Stimulated activated CD4-positive, alpha-beta T cell treated with anti-CD3 and anti-CD28 coated beads, TNF-alpha, amount 100 ng/mL, for 48 hours (primary cell): ENCODE measurements around the gene CBFB.
A peak's percentile ranks its signal among the peaks of the same experiment; 100 is the strongest.
"Not testable (repeated sequence)": the region's sequence is repeated elsewhere in the genome, so short reads cannot be mapped to it uniquely, and the experiment has no call there.

Experiments
- DNase-seq, 3 donors: peaks; one replicate each; pipeline ENCODE4 v3.0.0-alpha.2; 2020; ENCODE audit warnings: low read depth in 3 of 3

The CBFB gene

DNA sequence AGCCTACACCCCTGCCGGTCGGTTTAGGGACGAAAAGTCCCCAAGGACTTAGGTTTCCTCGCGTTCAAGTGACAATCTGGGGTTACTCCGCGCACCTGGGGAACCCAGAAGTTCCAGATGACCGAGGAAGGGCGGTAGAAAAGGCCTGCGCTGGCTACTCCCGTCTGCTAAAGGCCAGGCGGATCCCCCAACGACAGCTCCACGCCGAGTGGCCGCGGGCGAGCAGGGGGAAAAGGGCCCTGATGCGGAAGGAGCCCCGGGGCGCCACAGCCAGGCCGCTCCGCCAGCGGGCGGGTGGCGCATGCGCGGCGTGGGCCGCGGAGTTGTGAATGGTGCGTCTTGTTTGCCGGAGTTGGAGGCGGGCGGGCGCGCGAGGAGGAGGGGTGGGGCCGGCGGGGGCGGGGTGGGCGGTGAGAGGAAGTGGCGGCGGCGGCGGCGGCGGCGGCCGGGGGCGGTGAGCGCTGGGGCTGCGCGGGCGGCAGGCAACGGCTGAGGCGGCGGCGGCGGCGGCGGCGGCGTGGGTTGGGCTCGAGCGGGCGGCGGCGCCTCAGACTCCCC, at the start of gene CBFB:
CBFB (plus strand) TSS at position 454 of the 558 bp plus-strand sequence. CDS start 259 bp downstream, outside the sequence.
- peak; percentile 76 to 88 (median 85) for DNase-seq

DNA sequence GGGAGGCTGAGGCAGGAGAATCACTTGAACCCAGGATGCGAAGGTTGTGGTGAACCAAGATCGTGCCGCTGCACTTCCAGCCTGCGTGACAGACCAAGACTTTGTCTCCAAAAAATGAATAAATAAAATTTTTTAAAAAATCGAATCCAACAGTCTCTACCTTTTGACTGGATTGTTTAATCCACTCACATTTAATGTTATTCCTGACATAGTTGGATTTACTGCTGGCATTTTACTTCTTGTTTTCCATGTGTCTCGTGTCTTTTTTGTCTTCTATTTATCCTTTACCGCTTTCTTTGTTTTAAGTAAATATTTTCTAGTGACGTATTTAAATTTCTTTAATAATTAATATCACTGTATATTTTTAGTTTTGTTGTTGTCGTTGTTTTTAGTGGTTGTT, 45.9 kb upstream of the CBFB start:
- no peak for DNase-seq

DNA sequence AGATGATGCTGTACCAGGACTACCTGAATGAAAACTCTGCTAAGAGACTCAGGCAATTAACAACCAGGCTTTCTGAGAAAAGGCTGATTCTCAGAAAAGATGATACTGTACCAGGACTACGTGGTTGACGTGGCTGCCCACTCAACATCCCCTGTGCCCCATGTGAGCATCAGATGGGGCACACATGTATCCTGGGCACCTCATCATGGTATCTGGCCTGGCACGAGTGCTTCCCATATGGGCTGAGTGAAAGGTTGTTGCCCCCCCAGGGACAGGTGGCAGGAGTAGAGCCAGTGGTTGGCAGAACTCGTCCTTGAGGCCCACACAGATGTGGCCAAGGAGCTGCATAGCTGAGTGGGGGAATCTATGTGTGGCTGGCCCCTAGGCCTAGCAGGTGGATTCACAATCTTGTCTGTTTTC, 44.0 kb upstream of the CBFB start:
- peak; percentile 58 to 74 (median 65) for DNase-seq

DNA sequence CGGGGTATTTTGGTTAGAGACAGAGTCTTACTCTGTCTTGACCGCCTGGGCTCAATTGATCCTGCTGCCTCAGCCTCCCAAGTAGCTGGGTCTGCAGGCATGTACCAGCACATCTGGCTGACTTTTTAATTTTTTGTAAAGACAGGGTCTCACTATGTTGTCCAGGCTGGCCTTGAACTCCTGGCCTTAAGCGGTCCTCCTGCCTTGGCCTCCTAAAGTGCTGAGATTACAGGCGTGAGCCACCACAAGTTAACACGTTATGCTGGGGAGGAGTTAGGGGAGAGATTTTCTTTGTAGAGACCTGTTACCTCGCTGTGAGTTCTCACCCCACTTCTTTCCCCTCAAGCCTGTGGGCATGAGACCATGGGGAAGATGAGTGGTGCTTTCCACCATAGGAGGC, 42.4 kb upstream of the CBFB start:
- DNase-seq: no peak

DNA sequence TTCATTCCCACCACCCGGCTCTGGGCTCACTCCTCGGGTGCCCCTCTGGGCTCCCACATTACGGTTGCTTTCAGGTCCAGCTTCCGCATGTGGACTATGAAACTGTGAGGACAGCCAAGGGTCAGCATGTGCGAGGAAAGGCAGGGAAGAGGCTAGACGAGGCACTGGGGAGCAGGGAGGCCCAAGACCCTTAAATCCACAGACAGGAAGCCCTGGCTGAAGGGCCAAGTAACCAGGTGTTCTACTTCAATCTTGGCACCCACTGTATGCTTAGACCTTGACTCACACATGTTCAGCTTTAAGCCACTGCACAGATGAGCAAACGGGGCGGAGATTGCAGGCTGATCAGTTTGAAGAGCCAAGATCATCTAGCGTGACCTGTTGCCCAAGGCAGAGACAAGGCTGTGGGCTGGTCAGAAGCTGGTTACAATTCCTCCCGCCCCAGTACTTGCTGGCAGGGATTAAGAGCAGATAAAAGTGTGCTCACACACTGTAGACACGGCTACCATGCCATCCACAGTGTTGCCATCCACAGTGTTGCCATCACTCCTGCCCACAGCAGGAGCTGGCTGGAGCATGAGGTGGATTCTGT, 40.7 kb upstream of the CBFB start, which contains the start of gene CES4A:
CES4A (plus strand) TSS at position 393 of the 592 bp plus-strand sequence; CDS start at position 577, 184 bp downstream.
- no peak for DNase-seq

DNA sequence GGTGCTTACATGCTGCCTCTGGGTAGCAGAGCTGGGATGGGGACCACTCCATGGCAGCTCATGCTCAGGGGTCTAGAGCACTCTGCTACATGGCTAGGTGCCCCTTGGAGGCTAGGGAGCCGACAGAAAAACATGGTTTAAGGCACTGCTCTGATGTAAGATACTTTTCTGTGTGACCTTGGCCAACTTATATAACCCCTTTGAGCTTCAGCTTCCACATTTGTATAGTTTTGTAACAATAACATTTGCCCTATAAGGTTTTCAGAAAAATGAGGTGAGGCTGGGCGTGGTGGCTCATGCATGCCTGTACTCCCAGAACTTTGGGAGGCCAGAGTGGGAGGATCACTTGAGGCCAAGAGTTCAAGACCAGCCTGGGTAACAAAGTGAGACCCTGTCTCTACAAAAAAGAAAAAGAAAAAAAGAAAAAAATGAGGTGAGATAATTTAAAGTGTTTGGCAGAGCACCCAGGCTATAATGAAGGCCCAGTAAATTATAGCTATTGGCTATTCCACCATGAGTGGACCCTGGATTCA, 37.3 kb upstream of the CBFB start:
- no peak for DNase-seq

DNA sequence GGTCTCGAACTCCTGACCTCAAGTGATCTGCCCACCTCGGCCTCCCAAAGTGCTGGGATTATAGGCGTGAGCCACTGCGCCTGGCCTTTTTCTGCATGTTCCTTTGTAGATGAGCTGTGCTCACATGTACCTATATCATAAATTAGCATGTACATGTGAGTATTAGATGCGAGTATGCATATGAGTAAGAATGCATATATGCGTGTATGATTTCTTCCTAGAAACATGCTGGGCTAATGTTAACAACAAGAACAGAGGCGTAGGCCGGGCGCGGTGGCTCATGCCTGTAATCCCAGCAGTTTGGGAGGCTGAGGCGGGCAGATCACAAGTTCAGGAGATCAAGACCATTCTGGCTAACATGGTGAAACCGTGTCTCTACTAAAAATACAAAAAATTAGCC, 35.4 kb upstream of the CBFB start:
- DNase-seq: not testable (repeated sequence)

DNA sequence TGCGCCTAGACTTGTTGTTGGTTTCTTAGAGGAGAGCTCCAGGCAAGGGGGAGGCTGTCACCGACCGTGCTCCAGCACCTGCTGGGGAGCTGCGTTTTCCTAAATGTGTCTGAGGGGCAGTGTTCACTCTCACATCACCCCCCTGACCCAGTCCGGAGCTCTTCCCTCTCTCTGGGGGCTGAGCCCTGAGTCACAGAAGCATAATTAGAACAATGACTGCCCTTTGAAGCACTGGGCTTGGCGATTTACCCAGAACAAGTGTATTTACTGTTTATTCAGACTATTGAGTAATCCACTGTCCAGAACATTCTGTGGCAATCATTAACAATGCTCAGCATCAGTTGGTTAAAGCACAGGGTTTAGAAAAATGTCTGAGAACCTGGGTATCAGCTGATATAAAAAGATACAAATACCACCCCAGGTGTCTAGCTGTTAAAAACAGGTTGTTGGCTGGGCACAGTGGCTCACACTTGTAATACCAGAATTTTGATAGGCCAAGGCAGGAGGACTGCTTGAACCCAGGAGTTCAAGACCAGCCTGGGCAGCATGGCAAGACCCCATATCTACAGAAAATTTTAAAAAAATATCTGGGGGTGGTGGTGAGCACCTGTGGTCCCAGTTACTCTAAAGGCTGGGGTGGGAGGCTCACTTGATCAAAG, 32.5 kb upstream of the CBFB start:
- DNase-seq: no peak

DNA sequence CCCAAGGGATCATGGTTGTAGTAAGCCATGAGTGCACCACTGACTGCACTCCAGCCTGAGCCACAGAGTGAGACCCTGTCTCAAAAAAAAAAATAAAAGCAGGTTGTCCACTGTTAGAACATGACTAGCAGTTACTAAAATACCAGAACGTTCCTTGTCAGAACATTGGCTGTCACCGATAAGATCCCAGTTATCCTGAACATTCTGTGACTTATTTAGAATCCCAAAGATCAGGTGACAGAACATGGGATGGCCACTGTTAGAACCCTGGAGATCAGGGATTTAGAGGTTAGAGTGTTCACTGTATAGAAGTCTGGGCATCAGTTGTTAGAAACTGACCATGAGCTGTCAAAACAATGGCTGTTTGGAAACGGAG, 32.0 kb upstream of the CBFB start:
- no peak for DNase-seq

DNA sequence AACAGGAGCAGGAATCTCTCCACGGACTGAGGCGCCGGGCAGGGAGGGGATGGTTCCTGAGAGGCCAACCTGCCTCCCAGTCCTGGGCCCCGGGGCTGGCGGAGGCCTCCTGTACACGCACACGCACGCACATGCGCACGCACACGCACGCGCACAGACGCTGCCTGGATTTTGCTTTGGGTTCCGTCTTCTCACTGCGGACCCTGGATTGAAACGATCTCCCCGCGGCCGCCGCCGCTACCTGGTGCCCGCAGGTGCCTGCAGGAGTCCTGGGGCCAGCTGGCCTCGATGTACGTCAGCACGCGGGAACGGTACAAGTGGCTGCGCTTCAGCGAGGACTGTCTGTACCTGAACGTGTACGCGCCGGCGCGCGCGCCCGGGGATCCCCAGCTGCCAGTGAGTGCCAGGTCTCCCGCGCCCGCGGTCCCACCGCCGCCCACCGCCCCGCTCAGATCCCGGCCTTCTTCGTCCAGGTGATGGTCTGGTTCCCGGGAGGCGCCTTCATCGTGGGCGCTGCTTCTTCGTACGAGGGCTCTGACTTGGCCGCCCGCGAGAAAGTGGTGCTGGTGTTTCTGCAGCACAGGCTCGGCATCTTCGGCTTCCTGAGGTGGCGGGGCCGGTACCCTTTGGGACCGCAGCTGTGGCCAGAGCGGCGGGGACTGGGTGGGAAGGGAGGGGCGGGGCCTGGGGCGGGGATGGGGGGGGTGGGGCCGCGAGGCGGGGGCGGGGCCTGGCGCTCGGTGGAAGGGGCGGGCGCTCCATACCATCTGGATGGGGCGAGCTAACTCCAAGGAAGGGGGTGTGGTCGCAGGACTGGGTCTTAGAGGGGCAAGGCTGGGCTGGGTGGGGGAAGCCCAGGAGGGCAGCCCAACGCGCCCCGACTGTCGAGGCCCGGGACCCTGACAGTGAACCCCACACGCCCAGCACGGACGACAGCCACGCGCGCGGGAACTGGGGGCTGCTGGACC, 28.3 kb upstream of the CBFB start:
- peak in 2 of 3 donors; percentile 21 to 39 for DNase-seq

DNA sequence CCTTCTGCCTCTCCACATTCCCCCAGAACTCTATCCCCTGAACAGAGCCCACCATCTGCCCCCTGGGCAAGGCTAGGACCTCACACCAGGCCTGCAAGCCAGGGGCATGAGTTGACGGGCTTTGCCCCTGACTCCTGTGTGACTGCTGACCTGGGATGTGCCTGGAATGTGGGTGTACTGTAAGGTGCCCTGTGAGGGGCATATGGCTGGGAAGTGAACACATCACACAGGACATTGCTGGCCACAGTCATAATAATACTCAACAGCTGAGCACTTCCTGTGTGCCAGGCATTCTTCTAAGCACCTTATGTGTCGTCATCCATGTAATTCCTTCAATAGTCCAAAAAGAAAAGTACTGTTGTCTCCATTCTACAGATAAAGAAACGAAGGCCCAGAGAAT, 27.2 kb upstream of the CBFB start:
- no peak for DNase-seq

DNA sequence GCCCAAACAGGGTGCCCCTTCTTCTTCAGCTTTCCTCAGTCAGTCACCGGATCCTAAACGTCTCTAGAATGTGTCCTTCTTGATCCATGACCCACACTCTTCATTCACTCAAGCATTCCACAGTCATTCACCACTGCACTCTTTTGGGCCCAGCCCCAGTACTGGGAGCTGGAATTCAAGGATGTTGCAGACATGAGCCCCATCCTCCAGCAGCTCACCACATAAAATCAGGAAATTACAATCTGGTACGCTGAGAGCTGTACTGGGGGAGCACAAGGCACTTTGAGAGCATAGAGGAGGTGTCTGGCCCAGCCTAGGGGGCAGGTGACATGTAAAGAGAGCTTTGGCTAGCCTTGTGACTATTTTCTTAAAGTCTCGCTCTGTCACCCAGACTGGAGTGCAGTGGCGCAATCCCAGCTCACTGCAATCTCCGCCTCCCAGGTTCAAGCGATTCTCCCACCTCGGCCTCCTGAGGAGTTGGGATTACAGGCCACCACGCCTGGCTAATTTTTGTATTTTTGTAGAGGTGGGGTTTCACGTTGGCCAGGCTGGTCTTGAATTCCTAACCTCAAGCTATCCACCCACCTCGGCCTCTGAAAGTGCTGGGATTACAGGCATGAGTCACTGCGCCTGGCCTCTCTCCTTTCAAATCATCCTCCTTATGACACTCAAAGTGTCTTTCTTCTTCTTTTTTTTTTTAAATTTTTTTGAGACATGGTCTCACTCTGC, 21.9 kb upstream of the CBFB start:
- no peak for DNase-seq

DNA sequence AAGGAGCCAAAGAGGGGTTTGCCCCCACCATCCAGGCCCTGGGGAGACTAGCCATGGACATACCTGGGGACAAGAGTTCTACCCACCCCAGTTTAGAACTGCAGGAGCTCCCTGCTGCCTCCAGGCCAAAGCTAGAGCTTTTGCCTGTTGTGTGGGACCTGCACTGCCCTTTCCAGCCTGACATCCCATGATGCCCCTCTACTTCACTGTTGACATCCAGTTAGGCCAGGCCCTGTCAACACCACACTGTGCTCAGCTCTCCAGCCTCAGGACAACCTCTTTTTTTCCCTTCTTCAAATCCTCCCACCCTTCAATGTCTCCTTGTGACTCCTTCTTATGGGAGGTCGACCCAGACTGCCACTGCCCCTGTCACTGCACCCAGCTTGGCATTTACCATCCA, 19.8 kb upstream of the CBFB start:
- no peak for DNase-seq

DNA sequence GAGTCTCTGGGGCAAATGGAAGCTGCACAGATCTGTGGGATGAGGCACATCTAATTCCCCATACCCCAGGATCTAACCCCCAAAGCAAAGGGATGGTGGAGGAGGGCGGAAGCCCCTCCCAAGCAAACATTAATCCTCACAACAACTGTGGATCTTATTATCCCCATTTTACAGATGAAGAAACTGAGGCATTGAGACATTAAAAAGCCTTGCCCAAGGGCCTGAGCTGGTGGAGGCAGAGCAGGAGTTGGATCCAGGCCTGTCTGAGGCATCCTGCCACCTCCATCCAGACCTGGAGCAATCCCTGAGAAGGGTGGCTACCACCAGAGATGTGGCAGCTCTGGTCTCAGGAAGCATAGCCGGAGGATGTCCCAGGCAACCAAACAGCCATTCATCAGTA, 17.7 kb upstream of the CBFB start:
- no peak for DNase-seq

DNA sequence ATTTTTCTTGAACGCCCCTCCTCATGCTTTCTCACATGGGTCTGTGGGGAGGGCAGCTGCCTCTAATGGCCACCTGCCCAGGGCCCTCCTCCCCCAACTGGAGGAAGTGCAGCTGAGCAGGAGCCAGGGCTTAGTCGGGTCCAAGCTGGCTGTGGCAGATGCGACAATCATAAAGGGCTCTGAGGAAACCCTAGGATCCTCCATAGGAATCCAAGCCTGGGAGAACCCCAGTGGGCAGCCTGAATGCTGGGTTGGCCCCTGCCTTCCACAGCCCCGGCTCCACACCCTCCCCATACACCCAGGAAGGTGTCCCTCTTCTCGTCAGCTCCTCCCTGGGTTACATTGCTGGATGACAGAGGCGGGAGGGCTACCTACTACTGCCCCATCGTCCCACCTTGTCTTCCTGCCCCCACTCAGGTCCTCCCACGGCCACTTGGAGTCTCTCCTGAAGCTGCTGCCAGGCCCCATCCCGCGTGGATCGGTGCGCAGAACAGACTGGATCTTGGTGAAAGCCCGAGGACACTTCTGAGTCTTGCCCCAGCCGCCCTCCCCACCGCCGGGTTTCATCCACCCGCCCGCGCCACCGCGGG, 15.6 kb upstream of the CBFB start:
- no peak for DNase-seq

DNA sequence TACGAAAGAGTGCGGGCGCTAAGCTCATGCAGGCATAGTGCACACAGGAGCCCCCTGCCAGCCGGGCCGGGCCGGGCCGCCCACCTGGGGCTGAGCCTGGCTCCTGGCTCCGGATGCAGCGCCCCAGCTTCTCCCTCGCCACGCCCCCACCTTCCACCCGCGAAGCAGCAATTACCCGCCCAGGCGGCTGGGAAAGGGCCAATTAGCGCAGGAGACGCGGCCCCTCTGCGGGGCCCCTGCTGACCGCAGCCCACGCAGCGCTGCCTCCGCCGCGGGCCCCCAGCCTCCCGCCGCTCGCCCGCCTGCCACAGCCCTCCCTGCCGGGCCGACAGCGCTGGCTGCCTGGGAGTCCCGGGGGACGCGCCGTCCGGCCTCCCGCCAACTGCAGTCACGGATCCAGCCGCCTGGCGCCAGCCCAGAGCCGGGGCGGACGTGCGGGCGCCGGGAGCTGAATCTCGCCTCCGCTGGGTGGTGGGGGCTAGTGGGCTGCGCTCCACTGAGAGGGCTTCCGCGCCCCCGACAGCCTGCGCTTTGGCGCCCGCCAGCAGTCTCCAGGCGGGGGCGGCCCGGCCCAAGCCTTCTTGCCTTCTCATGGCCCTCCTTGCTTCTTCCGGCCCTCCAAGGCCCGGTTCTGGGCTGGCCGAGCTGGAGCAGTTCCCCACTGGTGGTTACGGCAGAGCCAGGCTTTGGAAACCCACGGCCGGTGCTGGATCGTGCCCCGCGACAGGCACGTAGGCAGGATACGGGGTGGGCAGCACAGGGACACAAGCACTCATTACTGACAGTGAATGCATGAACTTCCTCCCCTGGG, 14.9 kb upstream of the CBFB start:
- peak; percentile 73 to 88 (median 74) for DNase-seq

DNA sequence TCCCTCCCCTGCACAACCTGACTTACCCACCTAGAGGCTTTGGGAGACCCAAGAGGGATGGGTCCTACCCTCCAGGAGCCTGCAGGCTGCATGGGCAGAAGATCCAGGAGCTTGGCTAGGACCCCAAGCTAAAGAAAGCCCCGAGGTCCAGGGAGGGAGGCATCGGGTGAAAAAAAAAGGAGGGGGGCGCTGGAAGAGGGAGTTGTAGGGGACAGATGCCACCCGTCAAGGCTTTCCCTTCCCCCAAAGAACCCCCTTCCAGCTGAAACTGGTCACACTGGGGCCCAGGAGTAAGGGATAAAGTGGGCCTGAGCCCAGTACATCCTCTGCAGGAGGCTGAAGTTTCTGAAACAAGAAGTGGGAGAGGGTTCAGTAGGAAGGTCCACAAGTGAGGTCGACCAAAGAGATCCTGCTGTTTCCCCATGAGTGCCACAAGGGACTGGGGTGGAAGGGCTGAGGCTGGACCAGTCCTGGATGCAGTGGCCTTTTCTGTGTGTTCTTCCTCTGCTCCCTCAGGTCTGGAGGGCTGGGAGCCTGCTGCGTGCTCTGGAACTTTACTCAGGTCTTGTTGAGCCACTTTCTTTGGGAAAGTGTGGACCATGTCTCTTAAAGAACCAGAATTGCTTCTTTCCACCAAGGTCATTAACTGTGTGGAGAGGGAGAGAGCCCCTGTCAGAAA, 14.2 kb upstream of the CBFB start:
- DNase-seq: no peak

DNA sequence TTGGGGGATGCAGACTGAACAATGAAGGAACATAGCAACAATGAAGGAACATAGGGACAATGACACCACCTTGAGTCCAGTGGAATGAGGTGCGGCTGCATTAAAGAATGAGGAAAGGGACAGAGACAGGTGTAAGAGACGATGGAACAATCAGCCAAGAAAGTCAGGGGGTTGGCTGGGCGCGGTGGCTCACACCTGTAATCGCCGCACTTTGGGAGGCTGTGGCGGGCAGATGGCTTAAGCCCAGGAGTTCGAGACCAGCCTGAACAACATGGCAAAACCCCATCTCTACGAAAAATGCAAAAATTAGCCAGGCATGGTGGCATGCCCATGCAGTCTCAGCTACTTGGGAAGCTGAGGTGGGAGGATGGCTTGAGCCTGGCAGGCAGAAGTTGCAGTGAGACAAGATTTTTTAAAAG, 13.6 kb upstream of the CBFB start:
- no peak for DNase-seq

DNA sequence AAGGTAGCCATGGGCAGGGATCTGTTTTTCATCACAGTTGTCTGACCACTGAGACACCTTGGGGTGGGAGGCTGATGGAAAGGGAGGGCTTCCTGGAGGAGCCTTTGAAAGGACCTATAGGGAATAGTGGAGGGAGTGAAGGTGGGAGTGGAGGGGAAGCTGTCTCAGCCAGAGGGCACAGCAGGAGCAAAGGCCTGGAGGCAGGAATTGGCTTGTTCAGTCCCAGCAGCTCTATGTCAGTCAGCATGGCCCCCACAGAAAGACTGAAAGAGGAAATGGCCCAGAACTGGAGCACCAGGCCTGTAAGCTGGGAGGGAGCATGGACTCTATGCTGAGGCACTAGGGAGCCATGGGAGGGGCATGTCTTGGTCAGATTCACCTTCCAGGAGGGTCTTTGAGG, 12.8 kb upstream of the CBFB start:
- no peak for DNase-seq
